ENCODE measurements around the gene TMPRSS12.
"Not testable (repeated sequence)": the region's sequence is repeated elsewhere in the genome, so short reads cannot be mapped to it uniquely, and the experiment has no call there.

Gene TMPRSS12

DNA sequence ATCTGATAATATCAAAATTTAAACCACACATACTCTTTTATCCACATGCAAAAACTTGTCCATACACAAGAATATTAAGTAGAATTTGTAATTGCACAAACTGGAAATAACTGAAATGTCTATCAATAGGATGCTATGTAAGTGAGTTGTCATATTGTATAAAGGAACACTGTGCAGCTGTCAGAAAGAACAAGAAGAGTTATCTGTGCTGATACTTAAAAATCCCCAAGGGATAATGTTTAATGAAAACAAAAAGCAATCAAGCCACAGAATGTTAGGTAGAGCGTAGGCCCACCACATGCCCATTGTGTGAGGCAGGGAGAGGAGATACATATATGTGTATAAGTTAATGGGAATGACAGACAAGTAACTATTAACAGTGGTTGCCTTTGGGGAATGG is 83.7 kb downstream of the TMPRSS12 start:
- H3K9me3 Mint-ChIP-seq = no peaks in the 10 kb centered on the region
- H3K4me3 Mint-ChIP-seq = peak overlapping the region; percentile 85 to 91
- H3K36me3 Mint-ChIP-seq = peaks cover 6 to 15% of the 10 kb centered on the region in 2 donors
- peaks cover 35 to 80% of the 10 kb centered on the region in 2 donors for H3K4me1 Mint-ChIP-seq
- H3K27me3 Mint-ChIP-seq = no peaks in the 10 kb centered on the region
- ATAC-seq (replicated peaks) (no peak), DNase-seq (no peak)
- peak overlapping the region; percentile 11 for H3K27ac Mint-ChIP-seq

DNA sequence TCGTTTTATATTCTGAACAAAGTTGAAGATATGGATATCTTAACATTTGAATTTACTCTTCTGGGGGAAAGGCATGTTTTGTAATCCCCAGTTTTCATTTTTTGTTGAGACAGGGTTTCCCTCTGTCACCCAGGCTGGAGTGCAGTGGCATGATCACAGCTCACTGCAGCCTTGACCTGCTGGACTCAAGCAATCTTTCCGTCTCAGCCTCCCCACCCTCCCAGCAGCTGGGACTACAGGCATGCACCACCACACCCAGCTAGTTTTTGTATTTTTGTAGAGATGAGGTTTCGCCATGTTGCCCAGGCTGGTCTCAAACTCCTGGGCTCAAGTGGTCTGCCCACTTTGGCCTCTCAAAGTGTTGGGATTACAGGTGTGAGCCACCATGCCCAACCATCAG is 84.2 kb downstream of the TMPRSS12 start:
- Mint-ChIP-seq H3K27ac (peak overlapping the region; percentile 65), H3K4me3 (peak overlapping the region; percentile 85 to 91), H3K36me3 (peaks cover 6 to 15% of the 10 kb centered on the region in 2 donors), H3K4me1 (peaks cover 35 to 81% of the 10 kb centered on the region in 2 donors)
- not testable (repeated sequence) for H3K9me3 Mint-ChIP-seq; ATAC-seq (replicated peaks); H3K27me3 Mint-ChIP-seq; DNase-seq

DNA sequence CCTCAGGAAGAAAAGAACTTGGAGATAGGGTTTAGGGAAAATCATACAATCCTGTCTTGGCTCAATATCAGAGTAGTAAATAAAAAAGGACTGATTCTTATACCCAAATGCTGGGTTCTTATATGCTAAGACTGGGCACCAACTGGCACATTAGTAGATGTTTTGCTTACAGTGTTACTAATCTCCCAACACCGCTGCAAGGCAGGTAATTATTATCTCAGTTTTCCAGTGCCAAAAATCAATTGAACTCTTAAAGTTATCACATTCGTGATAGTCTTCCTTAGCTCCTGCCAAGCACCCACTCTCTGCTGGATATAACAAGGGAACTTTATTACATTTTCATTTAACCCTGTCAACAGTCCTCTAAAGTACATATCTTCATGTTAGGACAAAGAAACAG is 84.6 kb downstream of the TMPRSS12 start:
- H3K27me3 Mint-ChIP-seq = no peaks in the 10 kb centered on the region
- peaks cover 6 to 15% of the 10 kb centered on the region in 2 donors for H3K36me3 Mint-ChIP-seq
- DNase-seq = no peak
- peak overlapping the region; percentile 85 to 91 for H3K4me3 Mint-ChIP-seq
- H3K4me1 Mint-ChIP-seq = peaks cover 32 to 79% of the 10 kb centered on the region in 2 donors
- ATAC-seq (replicated peaks) = no peak
- no peaks in the 10 kb centered on the region for H3K9me3 Mint-ChIP-seq
- H3K27ac Mint-ChIP-seq = peak overlapping the region; percentile 80

DNA sequence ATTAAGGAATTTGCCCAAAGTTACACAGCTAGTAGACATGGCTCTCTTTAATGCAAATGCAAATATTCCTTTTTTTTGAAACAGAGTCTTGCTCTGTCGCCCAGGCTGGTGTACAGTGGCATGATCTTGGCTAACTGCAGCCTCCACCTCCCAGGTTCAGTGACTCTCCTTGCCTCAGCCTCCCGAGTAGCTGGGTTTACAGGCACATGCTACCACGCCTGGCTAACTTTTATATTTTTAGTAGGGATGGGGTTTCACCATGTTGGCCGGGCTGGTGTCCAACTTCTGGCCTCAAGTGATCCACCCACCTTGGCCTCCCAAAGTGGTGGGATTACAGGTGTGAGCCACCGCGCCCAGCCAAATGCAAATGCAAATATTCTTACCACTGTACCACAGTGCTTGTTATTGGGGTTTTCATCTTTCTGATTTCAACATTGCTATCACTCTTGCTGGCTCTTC is 85.1 kb downstream of the TMPRSS12 start:
- H3K27me3 Mint-ChIP-seq = no peaks in the 10 kb centered on the region
- H3K4me3 Mint-ChIP-seq = peak overlapping the region; percentile 85 to 91
- no peaks in the 10 kb centered on the region for H3K9me3 Mint-ChIP-seq
- no peak for ATAC-seq (replicated peaks)
- H3K36me3 Mint-ChIP-seq = peaks cover 6 to 15% of the 10 kb centered on the region in 2 donors
- peak overlapping the region; percentile 80 for H3K27ac Mint-ChIP-seq
- no peak for DNase-seq
- peaks cover 33 to 79% of the 10 kb centered on the region in 2 donors for H3K4me1 Mint-ChIP-seq

- peaks cover 35 to 80% of the 10 kb centered on the region in 2 donors for H3K4me1 Mint-ChIP-seq
- peaks cover 6 to 16% of the 10 kb centered on the region in 2 donors for H3K36me3 Mint-ChIP-seq
- peak overlapping the region; percentile 90 for H3K27ac Mint-ChIP-seq
- no peaks in the 10 kb centered on the region for H3K27me3 Mint-ChIP-seq
- H3K9me3 Mint-ChIP-seq = no peaks in the 10 kb centered on the region
- DNase-seq = no peak
- ATAC-seq (replicated peaks) = no peak
- H3K4me3 Mint-ChIP-seq = peak overlapping the region; percentile 85 to 91
Observed at GRCh38 chr12:50928392-50928791, 85.7 kb downstream of the TMPRSS12 start.

GRCh38 chr12:50929831-50930230 is 87.1 kb downstream of the TMPRSS12 start:
- no peak overlapping the region for H3K27ac Mint-ChIP-seq

DNA sequence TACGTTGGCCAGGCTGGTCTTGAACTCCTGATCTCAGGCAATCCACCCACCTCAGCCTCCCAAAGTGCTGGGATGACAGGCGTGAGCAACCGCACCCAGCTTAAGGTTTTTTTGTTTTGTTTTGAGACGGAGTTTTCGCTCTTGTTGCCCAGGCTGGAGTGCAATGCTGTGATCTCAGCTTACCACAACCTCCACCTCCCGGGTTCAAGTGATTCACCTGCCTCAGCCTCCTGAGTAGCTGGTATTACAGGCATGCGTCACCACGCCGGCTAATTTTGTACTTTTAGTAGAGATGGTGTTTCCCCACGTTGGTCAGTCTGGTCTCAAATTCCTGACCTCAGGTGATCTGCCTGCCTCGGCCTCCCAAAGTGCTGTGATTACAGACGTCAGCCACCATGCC is 87.8 kb downstream of the TMPRSS12 start:
- peaks cover 6 to 27% of the 10 kb centered on the region in 2 donors for H3K36me3 Mint-ChIP-seq
- H3K4me1 Mint-ChIP-seq = peaks cover 38 to 83% of the 10 kb centered on the region in 2 donors
- H3K27ac Mint-ChIP-seq; H3K27me3 Mint-ChIP-seq; DNase-seq; ATAC-seq (replicated peaks); H3K4me3 Mint-ChIP-seq; H3K9me3 Mint-ChIP-seq: not testable (repeated sequence)

More at GRCh38 chr12:50929831-50930230, 87.1 kb downstream of the TMPRSS12 start:
- Mint-ChIP-seq H3K36me3 (peaks cover 6 to 27% of the 10 kb centered on the region in 2 donors), H3K27me3 (no peaks in the 10 kb centered on the region), H3K4me3 (no peak overlapping the region), H3K9me3 (no peaks in the 10 kb centered on the region), H3K4me1 (peaks cover 43 to 84% of the 10 kb centered on the region in 2 donors)
- DNase-seq = no peak
- no peak for ATAC-seq (replicated peaks)

GRCh38 chr12:50932787-50933280 is 90.1 kb downstream of the TMPRSS12 start:
- Mint-ChIP-seq H3K36me3 (peaks cover 15 to 36% of the 10 kb centered on the region in 2 donors), H3K27ac (peak overlapping the region; percentile 81), H3K4me3 (no peak overlapping the region), H3K27me3 (no peaks in the 10 kb centered on the region), H3K4me1 (peaks cover 32 to 67% of the 10 kb centered on the region in 2 donors), H3K9me3 (peaks cover 4 to 8% of the 10 kb centered on the region in 2 donors)
- no peak for ATAC-seq (replicated peaks)
- no peak for DNase-seq

DNA sequence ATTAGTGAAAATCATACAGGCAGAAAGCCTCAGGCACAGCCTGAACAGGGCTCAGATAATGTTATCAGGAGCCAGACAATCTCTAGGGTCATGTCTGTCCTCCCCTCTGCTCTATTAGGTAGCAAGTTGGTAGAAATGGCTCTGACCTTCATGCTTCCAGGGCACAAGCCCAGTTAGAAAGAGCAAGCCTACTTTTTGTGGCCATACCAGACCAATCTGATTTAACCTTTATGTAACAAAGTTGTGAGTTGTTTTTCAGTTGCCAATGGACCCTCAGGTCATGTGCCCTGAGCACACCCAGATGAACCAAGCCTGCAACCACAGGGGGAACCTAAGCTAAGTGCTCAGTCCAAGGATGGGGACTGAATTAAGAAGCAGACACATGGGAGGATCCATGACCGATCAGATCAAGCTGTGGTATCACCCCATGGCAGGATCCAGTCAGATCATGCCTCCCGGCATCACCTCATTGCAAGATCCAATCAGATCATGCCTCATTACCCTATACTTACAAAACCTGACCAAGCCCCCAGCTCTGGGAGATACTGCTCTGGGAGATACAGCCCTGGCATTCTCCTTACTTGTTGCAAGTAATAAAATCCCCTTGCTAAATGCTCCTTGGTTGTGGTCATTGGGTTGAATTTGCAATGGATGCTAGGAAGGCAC is 90.9 kb downstream of the TMPRSS12 start:
- DNase-seq (no peak), ATAC-seq (replicated peaks) (peak; percentile 51 to 72)
- Mint-ChIP-seq H3K4me1 (peaks cover 27 to 59% of the 10 kb centered on the region in 2 donors), H3K9me3 (peaks cover 6 to 8% of the 10 kb centered on the region in 2 donors), H3K27ac (peak overlapping the region; percentile 81), H3K4me3 (no peak overlapping the region), H3K36me3 (peaks cover 17 to 37% of the 10 kb centered on the region in 2 donors), H3K27me3 (no peaks in the 10 kb centered on the region)

- H3K4me1 Mint-ChIP-seq = peaks cover 23 to 53% of the 10 kb centered on the region in 2 donors
- H3K27ac Mint-ChIP-seq = peak overlapping the region; percentile 81
- no peaks in the 10 kb centered on the region for H3K27me3 Mint-ChIP-seq
- H3K9me3 Mint-ChIP-seq = peaks cover 6 to 8% of the 10 kb centered on the region in 2 donors
- no peak for DNase-seq
- ATAC-seq (replicated peaks) = peak; percentile 49 to 52
- no peak overlapping the region for H3K4me3 Mint-ChIP-seq
- peaks cover 19 to 37% of the 10 kb centered on the region in 2 donors for H3K36me3 Mint-ChIP-seq
Observed at GRCh38 chr12:50934371-50934851, 91.7 kb downstream of the TMPRSS12 start.

DNA sequence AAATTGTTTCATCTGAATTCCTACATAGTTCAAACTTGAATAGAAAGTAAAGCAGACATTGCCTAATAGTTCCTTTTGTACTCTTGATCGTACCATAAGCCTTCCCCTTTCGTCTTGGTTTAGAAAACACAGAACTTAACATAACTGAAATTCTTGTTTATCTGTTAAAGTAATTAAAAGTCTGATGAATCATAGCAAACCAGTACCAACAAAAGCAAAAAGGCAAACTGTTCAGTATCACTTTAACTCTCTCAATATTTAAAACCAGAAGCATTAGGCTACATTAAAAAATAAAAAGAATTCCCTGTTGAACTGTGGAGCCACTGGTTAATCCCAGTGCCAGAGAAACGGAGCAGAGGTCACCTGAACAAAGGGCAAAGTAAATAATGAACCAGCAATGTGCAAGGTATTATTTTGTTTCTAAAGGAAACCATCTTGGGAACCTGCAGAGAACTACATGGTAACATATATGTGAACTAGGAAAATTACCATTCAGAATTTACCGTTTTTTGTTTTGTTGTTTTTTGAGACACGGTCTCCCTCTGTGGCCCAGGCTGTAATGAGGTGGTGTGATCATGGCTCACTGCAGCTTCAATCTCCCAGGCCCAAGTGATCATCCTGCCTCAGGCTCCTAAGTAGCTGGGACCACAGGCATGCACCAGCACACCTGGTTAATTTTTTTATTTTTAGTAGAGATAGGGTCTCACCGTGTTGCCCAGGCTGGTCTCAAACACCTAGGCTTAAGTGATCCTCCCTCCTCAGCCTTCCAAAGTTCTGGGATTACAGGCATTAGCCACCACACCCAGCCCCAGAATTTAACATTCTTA is 92.5 kb downstream of the TMPRSS12 start:
- no peak overlapping the region for H3K27ac Mint-ChIP-seq
- H3K9me3 Mint-ChIP-seq = peaks cover 6 to 8% of the 10 kb centered on the region in 2 donors
- no peaks in the 10 kb centered on the region for H3K27me3 Mint-ChIP-seq
- no peak overlapping the region for H3K4me3 Mint-ChIP-seq
- DNase-seq = no peak
- ATAC-seq (replicated peaks) = no peak
- H3K36me3 Mint-ChIP-seq = peaks cover 15 to 33% of the 10 kb centered on the region in 2 donors
- H3K4me1 Mint-ChIP-seq = peaks cover 22 to 47% of the 10 kb centered on the region in 2 donors

GRCh38 chr12:50936821-50937530 is 94.2 kb downstream of the TMPRSS12 start:
- Mint-ChIP-seq H3K9me3 (peaks cover 6 to 8% of the 10 kb centered on the region in 2 donors), H3K4me1 (peaks cover 27 to 45% of the 10 kb centered on the region in 2 donors), H3K27ac (no peak overlapping the region), H3K4me3 (no peak overlapping the region), H3K27me3 (no peaks in the 10 kb centered on the region), H3K36me3 (peaks cover 13 to 26% of the 10 kb centered on the region in 2 donors)
- ATAC-seq (replicated peaks) (no peak), DNase-seq (no peak)

Measured in stimulated activated naive B cell treated with anti-CD40 and anti-IgM and Interleukin-4, amounts not matched to agents 10 μg/mL and 1 μg/mL and 100 μg/mL, for 72 hours (primary cell).